GM12878 (cell line): ENCODE measurements around the gene MYLK4. TPM values are rescaled to one million over a fixed set of nuclear protein-coding genes. Genes with fewer than 3 reads are reported as not detected.

Experiments used
- ATAC-seq: fragments of 200-7000 bp; cut with Tn5 transposase; 3 replicates; pipeline ENCODE4 v1.9.1; 2020; ENCODE audit warnings: mild to moderate bottlenecking, moderate library complexity
- BruUV-seq: library from RNA; stranded (reverse); fragments of 400-500 nt; replicated peaks from 2 replicates; lab custom pipeline; 2021; lab: Mats Ljungman, UMichigan
- CTCF ChIA-PET: fragments of 300-600 bp; sonication (Branson Sonifier 250); formaldehyde crosslinking; extraction: SDS; loops from one replicate; lab custom pipeline; 2021; ENCODE audit warnings: inconsistent platforms; lab: Yijun Ruan, JAX
- POLR2A ChIA-PET: fragments of 350-600 bp; formaldehyde crosslinking; extraction: SDS; loops from one replicate; lab custom pipeline; 2021; ENCODE audit warnings: inconsistent platforms; lab: Charles Lee
- RAD21 ChIA-PET: fragments of 300-600 bp; sonication (Branson Sonifier 250); formaldehyde crosslinking; loops from one replicate; lab custom pipeline; 2023; ENCODE audit warnings: antibody characterized with exemption; ENCODE audit not compliant: unreplicated experiment; lab: Charles Lee
- SMC1A ChIA-PET: fragments of 300-600 bp; sonication (Branson Sonifier 250); formaldehyde crosslinking; loops from one replicate; lab custom pipeline; 2023; ENCODE audit not compliant: unreplicated experiment, uncharacterized antibody; lab: Charles Lee
- DNase-seq: peaks from one replicate; pipeline ENCODE4 v3.0.0-alpha.2; 2011; ENCODE audit warnings: low read depth, low spot score
- FAIRE-seq: peaks from 3 replicates; lab custom pipeline; 2011; peaks lifted over from hg19 to GRCh38; lab: Jason Lieb, UNC
- H2AFZ ChIP-seq: 2 replicates; pipeline ENCODE4 v1.6.0; 2011; ENCODE audit warnings: low read depth, low read length, control low read depth; ENCODE audit not compliant: control insufficient read depth
- H3K27ac ChIP-seq: 2 replicates; pipeline ENCODE4 v1.5.1; 2011; ENCODE audit warnings: control low read depth; ENCODE audit not compliant: control insufficient read depth, insufficient read depth
- H3K27me3 ChIP-seq, 2 experiments: replicated peaks in 1 of 2; 2 replicates each; pipeline versions ENCODE4 v1.6.0 to v1.6.1; 2011; ENCODE audit warnings: low read length in 1 of 2; ENCODE audit not compliant: control insufficient read depth in 2 of 2, insufficient read depth in 2 of 2
- H3K36me3 ChIP-seq, 2 experiments: 2 replicates each; pipeline ENCODE4 v1.5.1; 2011; ENCODE audit warnings: low read length in 1 of 2; ENCODE audit not compliant: control insufficient read depth in 2 of 2, insufficient read depth in 2 of 2
- H3K4me1 ChIP-seq: 2 replicates; pipeline ENCODE4 v1.6.1; 2011; ENCODE audit warnings: mild to moderate bottlenecking, low read length, moderate library complexity, mixed read lengths; ENCODE audit not compliant: control insufficient read depth, insufficient read depth
- H3K4me2 ChIP-seq: 2 replicates; pipeline ENCODE4 v1.6.0; 2011; ENCODE audit warnings: control low read depth; ENCODE audit not compliant: control insufficient read depth, insufficient read depth
- H3K4me3 ChIP-seq: fragments of 200-600 bp; sonication (generic); 2 replicates; pipeline ENCODE4 v1.5.1; 2016
- H3K79me2 ChIP-seq: 2 replicates; pipeline ENCODE4 v1.6.0; 2011; ENCODE audit warnings: low read length; ENCODE audit not compliant: control insufficient read depth, insufficient read depth
- H3K9ac ChIP-seq: 2 replicates; pipeline ENCODE4 v1.8.0; 2011; ENCODE audit warnings: low read length, control low read depth, mixed read lengths; ENCODE audit not compliant: control insufficient read depth, insufficient read depth
- H3K9me3 ChIP-seq: replicated peaks from 3 replicates; pipeline ENCODE4 v1.5.1; 2011; ENCODE audit warnings: mild to moderate bottlenecking, low read length; ENCODE audit not compliant: control insufficient read depth, insufficient read depth
- H4K20me1 ChIP-seq: 2 replicates; pipeline ENCODE4 v1.6.0; 2011; ENCODE audit not compliant: control insufficient read depth, insufficient read depth
- CBX3 ChIP-seq: fragments of 200-600 bp; sonication (generic); IDR thresholded peaks from 2 replicates; pipeline ENCODE4 v1.6.1; 2016; ENCODE audit warnings: low read depth, borderline replicate concordance
- EGR1 ChIP-seq, 2 experiments: IDR thresholded peaks; 1 replicate in 1 of 2; 2 replicates in 1 of 2; pipeline ENCODE4 v1.6.1; 2011 to 2012; ENCODE audit warnings: low read depth in 2 of 2, low read length in 2 of 2, borderline replicate concordance in 1 of 2, mild to moderate bottlenecking in 1 of 2, moderate library complexity in 1 of 2
- NKRF ChIP-seq: fragments of 450-650 bp; conservative IDR thresholded peaks from 2 replicates; pipeline ENCODE4 v1.6.1; 2017; ENCODE audit warnings: mild to moderate bottlenecking, moderate library complexity
- PKNOX1 ChIP-seq: fragments of 450-650 bp; IDR thresholded peaks from 2 replicates; pipeline ENCODE4 v1.6.1; 2016; ENCODE audit warnings: mild to moderate bottlenecking
- STAT1 ChIP-seq: fragments of 450-650 bp; conservative IDR thresholded peaks from 2 replicates; pipeline ENCODE4 v1.6.1; 2014; ENCODE audit warnings: antibody characterized with exemption, mild to moderate bottlenecking
- TAF1 ChIP-seq: IDR thresholded peaks from 2 replicates; pipeline ENCODE4 v1.6.1; 2011; ENCODE audit warnings: mild to moderate bottlenecking, low read depth, low read length, borderline replicate concordance
- ZBED1 ChIP-seq: IDR thresholded peaks from 2 replicates; pipeline ENCODE4 v1.6.1; 2016; ENCODE audit warnings: borderline replicate concordance
- ZNF217 ChIP-seq: fragments of 450-650 bp; IDR thresholded peaks from 2 replicates; pipeline ENCODE4 v1.6.1; 2017; ENCODE audit warnings: antibody characterized with exemption, mild to moderate bottlenecking
- WGBS: methylation state at CpG from one replicate; pipeline ENCODE4 v1.1.6; 2016; ENCODE audit warnings: low lambda C conversion rate; ENCODE audit not compliant: insufficient replicate concordance, insufficient coverage; ENCODE audit errors: missing lambda C conversion rate; 5-methylcytosine and 5-hydroxymethylcytosine counted together
- in situ Hi-C: fragments of 300-500 bp; cut with MboI; formaldehyde crosslinking; loops from 9 replicates; pipeline ENCODE4 v1.14.3; 2018; ENCODE audit warnings: mixed read lengths
- intact Hi-C: fragments of 100-400 bp; cut with micrococcal nuclease; formaldehyde crosslinking; loops from one replicate; pipeline ENCODE4 v1.14.2; 2022; ENCODE audit not compliant: unreplicated experiment
- polyA plus RNA-seq, 11 experiments: library from polyadenylated mRNA; depleted of rRNA in 4 of 11; unstranded in 6 of 11; stranded (reverse) in 5 of 11; fragments of >200 nt; fragmentation: Nextera tagmentation in 4 of 11; fragmentation: Illumina TruSeq in 1 of 11; extraction: Ambion mirVana in 4 of 11; extraction: Trizol in 1 of 11; gene quantifications; 1 replicate in 1 of 11; 2 replicates in 10 of 11; pipeline versions ENCODE4 v1.2.1 to v1.2.3, GENCODE V29; 2011 to 2016; ENCODE audit warnings: inconsistent platforms in 2 of 11, missing spikeins in 2 of 11, low read depth in 1 of 11
- total RNA-seq, 4 experiments: library from RNA; depleted of rRNA in 3 of 4; stranded (reverse); fragments of >200 nt in 3 of 4; fragmentation: Illumina TruSeq in 1 of 4; extraction: Trizol in 1 of 4; gene quantifications; 2 replicates each; pipeline versions ENCODE4 v1.2.1 to v1.2.3, GENCODE V29; 2013 to 2021

MYLK4 gene
- total and polyA plus RNA-seq, 10 of the 15 experiments (the other 5 are each of a cell fraction or from before 2014, with no cell fraction given): under 0.01 to 0.09 (median 0.05) TPM; not detected in 1

- intact Hi-C loops (no loop called here), in situ Hi-C loops (no loop called here)
- WGBS: 31% methylated on average over 7 of the region's 7 CpGs
- peak; percentile 53 for TF ChIP-seq PKNOX1
- TF ChIP-seq STAT1: no peak
- peaks cover 0 to 5% of the 10 kb centered on the region in 2 experiments; a peak in 1 of 4 replicates for H3K27me3 ChIP-seq
- POLR2A ChIA-PET: no interaction called here
- no peaks in the 10 kb centered on the region for H3K79me2 ChIP-seq
- no peak overlapping the region for H3K4me3 ChIP-seq
- no peaks in the 10 kb centered on the region for H4K20me1 ChIP-seq
- H3K36me3 ChIP-seq: no peaks in the 10 kb centered on the region
- no peak overlapping the region for H3K9ac ChIP-seq
- RAD21 ChIA-PET: no interaction called here
- no peak overlapping the region for H3K27ac ChIP-seq
- peak overlapping the region; percentile 2; the same call in 1 of the 2 replicates for H3K4me2 ChIP-seq
- no peak for FAIRE-seq
- peaks cover 4% of the 10 kb centered on the region for H3K9me3 ChIP-seq
- SMC1A ChIA-PET: interaction anchor here (1.7 kb wide), 1 partner anchor 10 kb away, joined by 5 read pairs; no protein-coding TSS in a partner anchor
- no TSS peak for BruUV-seq
- CTCF ChIA-PET: interaction anchor here (0.7 to 1.3 kb wide), 2 partner anchors 44 to 498 kb away, joined by 3 to 5 read pairs; partner anchors contain the start of gene MYLK4
- DNase-seq: no peak
- ATAC-seq: no peak
- no peak overlapping the region for H2AFZ ChIP-seq
- H3K4me1 ChIP-seq: no peaks in the 10 kb centered on the region
Measured at GRCh38 chr6:2706558-2706957, 44.2 kb downstream of the MYLK4 start.

GRCh38 chr6:2705256-2705655, 45.5 kb downstream of the MYLK4 start:
- Histone ChIP-seq H3K36me3 (no peaks in the 10 kb centered on the region), H3K9ac (no peak overlapping the region), H3K27me3 (peaks cover 0 to 5% of the 10 kb centered on the region in 2 experiments; a peak in 1 of 4 replicates), H2AFZ (no peak overlapping the region), H3K4me1 (no peaks in the 10 kb centered on the region), H3K4me3 (no peak overlapping the region), H4K20me1 (no peaks in the 10 kb centered on the region), H3K79me2 (no peaks in the 10 kb centered on the region), H3K9me3 (peaks cover 2% of the 10 kb centered on the region; the same call in 2 of the 3 replicates), H3K27ac (no peak overlapping the region), H3K4me2 (no peak overlapping the region)
- TF ChIP-seq EGR1 (IDR thresholded peaks at IDR 0.05; ENCODE audit: borderline replicate concordance in 1 of 2, low read depth in 2 of 2, low read length in 2 of 2): no peak
- no peak for TF ChIP-seq NKRF
- no peak for TF ChIP-seq TAF1
- TF ChIP-seq ZBED1: no peak
- no peak for TF ChIP-seq CBX3
- no peak for TF ChIP-seq ZNF217
- DNase-seq (no peak), FAIRE-seq (no peak), ATAC-seq (no peak)
- ChIA-PET CTCF (interaction anchor here (0.7 to 1.1 kb wide), 2 partner anchors 132 to 216 kb away, joined by 3 read pairs; no protein-coding TSS in a partner anchor), POLR2A (no interaction called here), SMC1A (interaction anchor here (1.0 to 1.7 kb wide), 2 partner anchors 10 to 12 kb away, joined by 4 to 5 read pairs; no protein-coding TSS in a partner anchor), RAD21 (no interaction called here)
- BruUV-seq: no TSS peak
- intact Hi-C loops (no loop called here), in situ Hi-C loops (no loop called here)
- 44% methylated on average over 2 of the region's 2 CpGs for WGBS
